ENCODE measurements around the gene GDI2.

The GDI2 gene

GRCh38 chr10:5758927-5759326, 54.3 kb downstream of the GDI2 start:
- H3K36me3 Mint-ChIP-seq = peaks cover 48% of the 10 kb centered on the region

GRCh38 chr10:5757766-5758517, 55.3 kb downstream of the GDI2 start:
- Mint-ChIP-seq H3K4me3 (no peak overlapping the region), H3K4me1 (peaks cover 16% of the 10 kb centered on the region), H3K36me3 (peaks cover 54% of the 10 kb centered on the region), H3K27ac (no peak overlapping the region), H3K9me3 (no peaks in the 10 kb centered on the region), H3K27me3 (no peaks in the 10 kb centered on the region)
- DNase-seq = no peak
- CTCF ChIA-PET = no interaction called here

More at GRCh38 chr10:5758927-5759326, 54.3 kb downstream of the GDI2 start:
- H3K27me3 Mint-ChIP-seq = no peaks in the 10 kb centered on the region
- no peak for DNase-seq
- no peak overlapping the region for H3K27ac Mint-ChIP-seq
- H3K9me3 Mint-ChIP-seq = no peaks in the 10 kb centered on the region
- peaks cover 7% of the 10 kb centered on the region for H3K4me1 Mint-ChIP-seq
- H3K4me3 Mint-ChIP-seq = no peak overlapping the region
- CTCF ChIA-PET = no interaction called here

GRCh38 chr10:5752301-5752871, 60.8 kb downstream of the GDI2 start:
- Mint-ChIP-seq H3K27ac (no peak overlapping the region), H3K9me3 (no peaks in the 10 kb centered on the region), H3K4me3 (no peak overlapping the region), H3K4me1 (peaks cover 21% of the 10 kb centered on the region), H3K27me3 (no peaks in the 10 kb centered on the region), H3K36me3 (peaks cover 61% of the 10 kb centered on the region)
- CTCF ChIA-PET = no interaction called here
- no peak for DNase-seq

GRCh38 chr10:5751601-5752253, 61.5 kb downstream of the GDI2 start:
- Mint-ChIP-seq H3K27me3 (no peaks in the 10 kb centered on the region), H3K4me1 (peaks cover 27% of the 10 kb centered on the region), H3K27ac (no peak overlapping the region), H3K9me3 (no peaks in the 10 kb centered on the region), H3K4me3 (no peak overlapping the region), H3K36me3 (peaks cover 62% of the 10 kb centered on the region)
- DNase-seq = no peak
- CTCF ChIA-PET = no interaction called here

GRCh38 chr10:5748394-5748803, 64.8 kb downstream of the GDI2 start:
- Mint-ChIP-seq H3K4me3 (no peak overlapping the region), H3K27ac (no peak overlapping the region), H3K4me1 (peaks cover 18% of the 10 kb centered on the region), H3K27me3 (no peaks in the 10 kb centered on the region), H3K36me3 (peaks cover 72% of the 10 kb centered on the region), H3K9me3 (no peaks in the 10 kb centered on the region)
- CTCF ChIA-PET = no interaction called here
- no peak for DNase-seq

GRCh38 chr10:5746197-5746596, 67.0 kb downstream of the GDI2 start:
- peaks cover 11% of the 10 kb centered on the region for H3K4me1 Mint-ChIP-seq
- H3K27ac Mint-ChIP-seq = no peak overlapping the region
- CTCF ChIA-PET = interaction anchor here (0.7 kb wide), 1 partner anchor 103 kb away, joined by 4 read pairs; no protein-coding TSS in a partner anchor
- peaks cover 72% of the 10 kb centered on the region for H3K36me3 Mint-ChIP-seq
- H3K9me3 Mint-ChIP-seq = no peaks in the 10 kb centered on the region
- no peaks in the 10 kb centered on the region for H3K27me3 Mint-ChIP-seq
- no peak overlapping the region for H3K4me3 Mint-ChIP-seq
- no peak for DNase-seq

GRCh38 chr10:5744849-5745248, 68.4 kb downstream of the GDI2 start:
- H3K4me1 Mint-ChIP-seq = peaks cover 11% of the 10 kb centered on the region
- no peak for DNase-seq
- CTCF ChIA-PET = interaction anchor here (0.7 kb wide), 1 partner anchor 1515 kb away, joined by 3 read pairs; no protein-coding TSS in a partner anchor

GRCh38 chr10:5743736-5744135, 69.5 kb downstream of the GDI2 start:
- Mint-ChIP-seq H3K27ac (no peak overlapping the region), H3K4me3 (no peak overlapping the region), H3K27me3 (no peaks in the 10 kb centered on the region), H3K9me3 (no peaks in the 10 kb centered on the region), H3K36me3 (peaks cover 69% of the 10 kb centered on the region), H3K4me1 (peaks cover 11% of the 10 kb centered on the region)
- no peak for DNase-seq
- CTCF ChIA-PET = no interaction called here

More at GRCh38 chr10:5744849-5745248, 68.4 kb downstream of the GDI2 start:
- no peaks in the 10 kb centered on the region for H3K27me3 Mint-ChIP-seq
- H3K36me3 Mint-ChIP-seq = peaks cover 72% of the 10 kb centered on the region
- H3K27ac Mint-ChIP-seq = no peak overlapping the region
- H3K4me3 Mint-ChIP-seq = no peak overlapping the region
- H3K9me3 Mint-ChIP-seq = no peaks in the 10 kb centered on the region

- Mint-ChIP-seq H3K9me3 (no peaks in the 10 kb centered on the region), H3K4me3 (no peak overlapping the region), H3K27ac (no peak overlapping the region), H3K36me3 (peaks cover 62% of the 10 kb centered on the region), H3K27me3 (no peaks in the 10 kb centered on the region), H3K4me1 (peaks cover 6% of the 10 kb centered on the region)
- CTCF ChIA-PET = no interaction called here
- no peak for DNase-seq
These were observed 71.1 kb downstream of the GDI2 start for GRCh38 chr10:5742116-5742515.

GRCh38 chr10:5741276-5741675, 72.0 kb downstream of the GDI2 start:
- Mint-ChIP-seq H3K4me3 (no peak overlapping the region), H3K36me3 (peaks cover 58% of the 10 kb centered on the region), H3K9me3 (no peaks in the 10 kb centered on the region), H3K27me3 (no peaks in the 10 kb centered on the region), H3K4me1 (no peaks in the 10 kb centered on the region), H3K27ac (no peak overlapping the region)
- CTCF ChIA-PET = no interaction called here
- DNase-seq = no peak

- Mint-ChIP-seq H3K36me3 (peaks cover 48% of the 10 kb centered on the region), H3K9me3 (no peaks in the 10 kb centered on the region), H3K27ac (no peak overlapping the region), H3K27me3 (no peaks in the 10 kb centered on the region), H3K4me1 (no peaks in the 10 kb centered on the region), H3K4me3 (no peak overlapping the region)
- CTCF ChIA-PET = no interaction called here
- DNase-seq = no peak
These were observed 74.8 kb downstream of the GDI2 start for GRCh38 chr10:5738427-5738826.

GRCh38 chr10:5737352-5737751, 75.9 kb downstream of the GDI2 start:
- no peak overlapping the region for H3K4me3 Mint-ChIP-seq
- CTCF ChIA-PET = no interaction called here
- no peaks in the 10 kb centered on the region for H3K9me3 Mint-ChIP-seq
- DNase-seq = no peak
- H3K27ac Mint-ChIP-seq = no peak overlapping the region
- H3K27me3 Mint-ChIP-seq = no peaks in the 10 kb centered on the region
- H3K36me3 Mint-ChIP-seq = peaks cover 47% of the 10 kb centered on the region
- H3K4me1 Mint-ChIP-seq = no peaks in the 10 kb centered on the region

- CTCF ChIA-PET = interaction anchor here (1.4 kb wide), 1 partner anchor 11 kb away, joined by 4 read pairs; no protein-coding TSS in a partner anchor
- Mint-ChIP-seq H3K4me1 (peaks cover 4% of the 10 kb centered on the region), H3K27me3 (no peaks in the 10 kb centered on the region), H3K4me3 (no peak overlapping the region), H3K36me3 (peaks cover 46% of the 10 kb centered on the region), H3K27ac (no peak overlapping the region), H3K9me3 (no peaks in the 10 kb centered on the region)
- DNase-seq = no peak
These were observed 76.6 kb downstream of the GDI2 start for GRCh38 chr10:5736591-5736990.

GRCh38 chr10:5735119-5735518, 78.1 kb downstream of the GDI2 start:
- no peak for DNase-seq
- Mint-ChIP-seq H3K4me3 (no peak overlapping the region), H3K9me3 (no peaks in the 10 kb centered on the region), H3K27me3 (no peaks in the 10 kb centered on the region), H3K36me3 (peaks cover 45% of the 10 kb centered on the region), H3K27ac (peak overlapping the region; percentile 53), H3K4me1 (peaks cover 13% of the 10 kb centered on the region)
- CTCF ChIA-PET = no interaction called here

GRCh38 chr10:5732141-5732540, 81.1 kb downstream of the GDI2 start:
- no peak for DNase-seq
- H3K4me3 Mint-ChIP-seq = no peak overlapping the region
- H3K9me3 Mint-ChIP-seq = no peaks in the 10 kb centered on the region
- CTCF ChIA-PET = no interaction called here
- peaks cover 15% of the 10 kb centered on the region for H3K4me1 Mint-ChIP-seq
- no peak overlapping the region for H3K27ac Mint-ChIP-seq
- H3K36me3 Mint-ChIP-seq = peaks cover 37% of the 10 kb centered on the region
- no peaks in the 10 kb centered on the region for H3K27me3 Mint-ChIP-seq

Data from activated naive CD4-positive, alpha-beta T cell treated with anti-CD3 and anti-CD28 coated beads, Interleukin-2, amount 10 ng/mL, durations not matched to agents 7 days and 5 days (primary cell).